ENCODE results near the gene SPAG4. TPM values are rescaled to one million over a fixed set of nuclear protein-coding genes. Genes with fewer than 3 reads are reported as not detected.
A peak's percentile ranks its signal among the peaks of the same experiment; 100 is the strongest.

SPAG4 gene
- 1 to 10 TPM; 3.4 to 9.2 (median 3.4) TPM for total RNA-seq

- intact Hi-C loops (cut with DNase I; ENCODE audit: low total_unique reads) = no loop called here
- Histone ChIP-seq H3K36me3 (no peaks in the 10 kb centered on the region), H3K4me1 (peaks cover 7 to 8% of the 10 kb centered on the region in 2 donors), H3K27ac (peak within 1 kb of the TSS; percentile 90 to 91), H3K9me3 (no peaks in the 10 kb centered on the region), H3K27me3 (no peaks in the 10 kb centered on the region), H3K4me3 (peak within 1 kb of the TSS; percentile 48 to 69 (median 54))
- DNase-seq (ENCODE audit: low spot score in 2 of 2) = peak; percentile 99
- no peak for TF ChIP-seq CTCF (IDR thresholded peaks at IDR 0.05)
- peak; percentile 7 to 53 (median 33) for TF ChIP-seq POLR2AphosphoS5 (IDR thresholded peaks at IDR 0.05)
These were observed at the start of gene SPAG4 for GRCh38 chr20:35615667-35616464. Gene SPAG4 (plus strand): TSS chr20:35615829. CDS start chr20:35616004, 175 bp downstream.

- Histone ChIP-seq H3K36me3 (no peaks in the 10 kb centered on the region), H3K27me3 (no peaks in the 10 kb centered on the region), H3K9me3 (peaks cover 5 to 11% of the 10 kb centered on the region in 2 donors), H3K4me1 (no peaks in the 10 kb centered on the region), H3K4me3 (no peak overlapping the region), H3K27ac (no peak overlapping the region)
- TF ChIP-seq POLR2AphosphoS5 (IDR thresholded peaks at IDR 0.05) = no peak
- intact Hi-C loops (cut with DNase I; ENCODE audit: low total_unique reads) = no loop called here
- DNase-seq (ENCODE audit: low spot score in 2 of 2) = no peak
These were observed 47.0 kb upstream of the SPAG4 start for GRCh38 chr20:35568645-35569044.

GRCh38 chr20:35571555-35571954 is 44.1 kb upstream of the SPAG4 start:
- no peaks in the 10 kb centered on the region for H3K4me1 ChIP-seq
- no peak overlapping the region for H3K27ac ChIP-seq
- H3K27me3 ChIP-seq = no peaks in the 10 kb centered on the region
- H3K36me3 ChIP-seq = no peaks in the 10 kb centered on the region
- H3K4me3 ChIP-seq = no peak overlapping the region
- no peak for DNase-seq (ENCODE audit: low spot score in 2 of 2)
- no peak for TF ChIP-seq POLR2A (IDR thresholded peaks at IDR 0.05)
- TF ChIP-seq CTCF (IDR thresholded peaks at IDR 0.05) = no peak
- TF ChIP-seq POLR2AphosphoS5 (IDR thresholded peaks at IDR 0.05) = no peak
- peaks cover 5 to 11% of the 10 kb centered on the region in 2 donors for H3K9me3 ChIP-seq
- intact Hi-C loops (cut with DNase I; ENCODE audit: low total_unique reads) = no loop called here

GRCh38 chr20:35572838-35573237 is 42.8 kb upstream of the SPAG4 start:
- Histone ChIP-seq H3K4me1 (no peaks in the 10 kb centered on the region), H3K9me3 (peaks cover 5 to 11% of the 10 kb centered on the region in 2 donors), H3K36me3 (no peaks in the 10 kb centered on the region), H3K27ac (no peak overlapping the region), H3K27me3 (no peaks in the 10 kb centered on the region), H3K4me3 (no peak overlapping the region)
- DNase-seq (ENCODE audit: low spot score in 2 of 2) = no peak
- intact Hi-C loops (cut with DNase I; ENCODE audit: low total_unique reads) = no loop called here
- no peak for TF ChIP-seq CTCF (IDR thresholded peaks at IDR 0.05)
- no peak for TF ChIP-seq POLR2AphosphoS5 (IDR thresholded peaks at IDR 0.05)
- TF ChIP-seq POLR2A (IDR thresholded peaks at IDR 0.05) = no peak

- intact Hi-C loops (cut with DNase I; ENCODE audit: low total_unique reads) = no loop called here
- Histone ChIP-seq H3K27ac (no peak overlapping the region), H3K4me3 (no peak overlapping the region), H3K36me3 (no peaks in the 10 kb centered on the region), H3K27me3 (no peaks in the 10 kb centered on the region), H3K9me3 (peaks cover 5 to 11% of the 10 kb centered on the region in 2 donors), H3K4me1 (no peaks in the 10 kb centered on the region)
- no peak for DNase-seq (ENCODE audit: low spot score in 2 of 2)
- TF ChIP-seq POLR2AphosphoS5 (IDR thresholded peaks at IDR 0.05) (no peak), CTCF (IDR thresholded peaks at IDR 0.05) (no peak), POLR2A (IDR thresholded peaks at IDR 0.05) (no peak)
These were observed 39.7 kb upstream of the SPAG4 start for GRCh38 chr20:35575958-35576357.
